Femur (tissue), 1 donor: ENCODE data around the gene TMEM81.

Experiments used
- DNase-seq: peaks from one replicate; pipeline ENCODE4 v3.0.0-alpha.2; 2017

Gene TMEM81

GRCh38 chr1:205057808-205058575 is 26.3 kb downstream of the TMEM81 start:
- no peak for DNase-seq

GRCh38 chr1:205056956-205057568 is 27.2 kb downstream of the TMEM81 start:
- DNase-seq, result no peak

GRCh38 chr1:205056188-205056611 is 28.1 kb downstream of the TMEM81 start:
- no peak for DNase-seq

GRCh38 chr1:205054013-205054412 is 30.2 kb downstream of the TMEM81 start:
- DNase-seq, result no peak

GRCh38 chr1:205053296-205053695 is 31.0 kb downstream of the TMEM81 start:
- DNase-seq, result no peak

GRCh38 chr1:205052690-205053089 is 31.6 kb downstream of the TMEM81 start:
- DNase-seq, result no peak

- DNase-seq, result no peak
These were observed 34.8 kb downstream of the TMEM81 start for GRCh38 chr1:205049479-205049878.

GRCh38 chr1:205048382-205048781 is 35.9 kb downstream of the TMEM81 start:
- DNase-seq, result no peak

- DNase-seq, result no peak
These were observed 36.5 kb downstream of the TMEM81 start for GRCh38 chr1:205047764-205048231.

GRCh38 chr1:205046870-205047269 is 37.4 kb downstream of the TMEM81 start:
- no peak for DNase-seq

- DNase-seq, result no peak
These were observed 39.1 kb downstream of the TMEM81 start for GRCh38 chr1:205045146-205045545.

GRCh38 chr1:205044741-205045140 is 39.5 kb downstream of the TMEM81 start:
- no peak for DNase-seq

- no peak for DNase-seq
These were observed 40.4 kb downstream of the TMEM81 start for GRCh38 chr1:205043866-205044265.

GRCh38 chr1:205042911-205043806 is 41.1 kb downstream of the TMEM81 start, which contains the start of gene CNTN2:
TSS of gene CNTN2 (plus strand) at chr1:205043212. CDS start at chr1:205053186, 9,974 bp downstream.
- peak; percentile 51 for DNase-seq

- DNase-seq, result no peak
These were observed 42.0 kb downstream of the TMEM81 start for GRCh38 chr1:205041998-205042910.

- DNase-seq, result no peak
These were observed 43.1 kb downstream of the TMEM81 start for GRCh38 chr1:205041001-205041715.

- no peak for DNase-seq
These were observed 46.0 kb downstream of the TMEM81 start for GRCh38 chr1:205038132-205038786.

GRCh38 chr1:205037539-205037938 is 46.7 kb downstream of the TMEM81 start:
- DNase-seq, result no peak
